ENCODE results near the gene RUNDC1. TPM values are rescaled to one million over a fixed set of nuclear protein-coding genes. Genes with fewer than 3 reads are reported as not detected.

The RUNDC1 gene
- total RNA-seq, 4 donors from 2014 or later = 18.1 to 43.8 (median 27.8) TPM

GRCh38 chr17:43042025-43042628 lies 61.8 kb downstream of the RUNDC1 start:
- intact Hi-C loops (cut with DNase I; ENCODE audit: low total_unique reads) = no loop called here
- no peak for DNase-seq
- H3K27me3 ChIP-seq = no peaks in the 10 kb centered on the region
- no peak overlapping the region for H3K4me3 ChIP-seq
- TF ChIP-seq EP300 (IDR thresholded peaks at IDR 0.05; ENCODE audit: low read depth) (no peak), POLR2A (IDR thresholded peaks at IDR 0.05) (no peak), CTCF (IDR thresholded peaks at IDR 0.05) (no peak), POLR2AphosphoS5 (IDR thresholded peaks at IDR 0.05) (no peak)
- H3K27ac ChIP-seq = no peak overlapping the region
- in situ Hi-C loops (cut with MboI; ENCODE audit: low pct_ligation_motif_present in 1 of 4, low pct_unique_long_range_greater_than_20kb in 1 of 4, low sequenced_read_pairs in 3 of 4) = loop anchor here in 1 of 4 donors (25.0 kb wide), 1 partner anchor 295 kb away; no protein-coding TSS in a partner anchor
- no peaks in the 10 kb centered on the region for H3K9me3 ChIP-seq
- no peaks in the 10 kb centered on the region for H3K36me3 ChIP-seq
- 96 to 100% methylated on average over 1 to 5 of the region's 5 CpGs for WGBS, 2 donors (ENCODE audit: low coverage in 1 of 2)
- no peaks in the 10 kb centered on the region for H3K4me1 ChIP-seq

Small RNA genes lying within 50 kb of the gene (small RNA-seq; reads per million reads assigned to genes)
- gene AARSD1 (0 to 0.18 (median 0.07) reads per million in 4 donors), gene RF00561 (0 reads per million in 4 donors)

Other genes starting within 250 kb of the RUNDC1 start
- gene EZH1, start 235.5 kb upstream of the RUNDC1 start, total RNA-seq = 100 to 1,000 TPM in 1 of 4 donors, 10 to 100 TPM in 3; 30.4 to 159 (median 43.4) TPM
- gene RAMP2, start 219.3 kb upstream of the RUNDC1 start, total RNA-seq = 10 to 100 TPM in 2 of 4 donors, 1 to 10 TPM in 2; 6.1 to 88.0 (median 23.4) TPM
- gene VPS25, start 207.1 kb upstream of the RUNDC1 start, total RNA-seq = 100 to 1,000 TPM in 1 of 4 donors, 10 to 100 TPM in 3; 58.3 to 111 (median 79.7) TPM
- 10 to 100 TPM; 17.9 to 87.6 (median 40.9) TPM for gene WNK4, start 200.0 kb upstream of the RUNDC1 start, total RNA-seq
- 100 to 1,000 TPM; 128 to 400 (median 171) TPM for gene COA3, start 181.9 kb upstream of the RUNDC1 start, total RNA-seq
- 1 to 10 TPM in 1 of 4 donors, under 1 TPM in 1, not detected in 2; 0.48 to 1.5 TPM for gene CNTD1, start 181.7 kb upstream of the RUNDC1 start, total RNA-seq
- gene BECN1, start 156.3 kb upstream of the RUNDC1 start, total RNA-seq = 100 to 1,000 TPM in 3 of 4 donors, 10 to 100 TPM in 1; 78.2 to 199 (median 120) TPM
- 100 to 1,000 TPM in 1 of 4 donors, 10 to 100 TPM in 3; 37.0 to 131 (median 60.4) TPM for gene PSME3, start 147.2 kb upstream of the RUNDC1 start, total RNA-seq
- 1 to 10 TPM in 2 of 4 donors, under 1 TPM in 2; 0.55 to 6.0 (median 1.1) TPM for gene AOC2, start 136.0 kb upstream of the RUNDC1 start, total RNA-seq
- 100 to 1,000 TPM in 1 of 4 donors, 10 to 100 TPM in 3; 14.3 to 134 (median 35.2) TPM for gene AOC3, start 129.4 kb upstream of the RUNDC1 start, total RNA-seq
- under 1 TPM in 2 of 4 donors, not detected in 2; 0.32 to 0.68 TPM for gene G6PC1, start 79.8 kb upstream of the RUNDC1 start, total RNA-seq
- 10 to 100 TPM in 2 of 4 donors, 1 to 10 TPM in 2; 2.6 to 21.9 (median 9.5) TPM for gene AARSD1, start 16.1 kb upstream of the RUNDC1 start, total RNA-seq
- 1 to 10 TPM in 3 of 4 donors, not detected in 1; 3.4 to 8.3 (median 5.1) TPM for gene PTGES3L, start 485 bp upstream of the RUNDC1 start, total RNA-seq
- 100 to 1,000 TPM; 243 to 836 (median 677) TPM for gene RPL27, start 17.9 kb downstream of the RUNDC1 start, total RNA-seq
- 10 to 100 TPM; 11.5 to 81.1 (median 47.2) TPM for gene IFI35, start 26.2 kb downstream of the RUNDC1 start, total RNA-seq
- 10 to 100 TPM; 26.2 to 94.1 (median 65.7) TPM for gene VAT1, start 41.8 kb downstream of the RUNDC1 start, total RNA-seq
- gene RND2, start 44.7 kb downstream of the RUNDC1 start, total RNA-seq = under 1 TPM in 2 of 4 donors, not detected in 2; 0.41 to 0.64 TPM
- gene BRCA1, start 144.8 kb downstream of the RUNDC1 start, total RNA-seq = 100 to 1,000 TPM in 1 of 4 donors, 1 to 10 TPM in 3; 2.6 to 121 (median 5.8) TPM
- 100 to 1,000 TPM in 2 of 4 donors, 10 to 100 TPM in 2; 62.5 to 156 (median 99.3) TPM for gene NBR1, start 190.6 kb downstream of the RUNDC1 start, total RNA-seq
- 10 to 100 TPM in 1 of 4 donors, 1 to 10 TPM in 3; 4.1 to 24.3 (median 7.9) TPM for gene TMEM106A, start 231.3 kb downstream of the RUNDC1 start, total RNA-seq
- gene CCDC200, start 248.1 kb downstream of the RUNDC1 start, total RNA-seq = not detected